Measurements from ENCODE around the gene CTAGE1.

DNA sequence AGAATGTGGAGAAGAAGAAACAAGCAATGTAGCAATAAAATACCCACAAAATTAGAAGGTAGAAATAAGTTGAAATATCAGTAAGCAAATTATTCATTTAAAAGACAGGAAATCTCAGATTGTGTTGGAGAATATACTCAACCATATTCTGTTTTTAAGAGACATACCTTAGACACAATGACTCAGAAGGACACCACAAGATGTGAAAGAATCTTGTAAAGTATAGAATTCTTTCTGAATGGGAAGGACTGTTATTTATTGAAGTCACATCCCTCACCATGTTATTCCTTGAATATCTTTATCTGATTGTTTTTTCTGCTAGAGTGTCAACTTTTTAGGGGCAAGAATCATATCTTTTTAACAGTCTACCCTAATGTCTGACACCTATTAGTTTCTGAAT lies 50.4 kb downstream of the CTAGE1 start:
- TF ChIP-seq, protein P1, sequence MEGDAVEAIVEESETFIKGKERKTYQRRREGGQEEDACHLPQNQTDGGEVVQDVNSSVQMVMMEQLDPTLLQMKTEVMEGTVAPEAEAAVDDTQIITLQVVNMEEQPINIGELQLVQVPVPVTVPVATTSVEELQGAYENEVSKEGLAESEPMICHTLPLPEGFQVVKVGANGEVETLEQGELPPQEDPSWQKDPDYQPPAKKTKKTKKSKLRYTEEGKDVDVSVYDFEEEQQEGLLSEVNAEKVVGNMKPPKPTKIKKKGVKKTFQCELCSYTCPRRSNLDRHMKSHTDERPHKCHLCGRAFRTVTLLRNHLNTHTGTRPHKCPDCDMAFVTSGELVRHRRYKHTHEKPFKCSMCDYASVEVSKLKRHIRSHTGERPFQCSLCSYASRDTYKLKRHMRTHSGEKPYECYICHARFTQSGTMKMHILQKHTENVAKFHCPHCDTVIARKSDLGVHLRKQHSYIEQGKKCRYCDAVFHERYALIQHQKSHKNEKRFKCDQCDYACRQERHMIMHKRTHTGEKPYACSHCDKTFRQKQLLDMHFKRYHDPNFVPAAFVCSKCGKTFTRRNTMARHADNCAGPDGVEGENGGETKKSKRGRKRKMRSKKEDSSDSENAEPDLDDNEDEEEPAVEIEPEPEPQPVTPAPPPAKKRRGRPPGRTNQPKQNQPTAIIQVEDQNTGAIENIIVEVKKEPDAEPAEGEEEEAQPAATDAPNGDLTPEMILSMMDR (conservative IDR thresholded peaks at IDR 0.05; ENCODE audit: low read length) = no peak
- TF ChIP-seq EZH2phosphoT487 (IDR thresholded peaks at IDR 0.05; ENCODE audit: borderline replicate concordance, low read depth, low read length) = no peak
